Measurements from ENCODE around the gene COCH. TPM values are rescaled to one million over a fixed set of nuclear protein-coding genes. Genes with fewer than 3 reads are reported as not detected.

Gene COCH
- total RNA-seq: 0.52 TPM

GRCh38 chr14:30874120-30874998 lies at the start of gene COCH:
Gene COCH, plus strand, starts transcription at chr14:30874559. Its CDS starts 380 bp downstream, at chr14:30874939.
- Histone ChIP-seq H3K4me1 (ENCODE audit: insufficient read depth, low read length) (peaks cover 20% of the 10 kb centered on the region), H3K9me3 (ENCODE audit: low read depth, low read length) (no peaks in the 10 kb centered on the region), H3K27me3 (ENCODE audit: insufficient read depth, low read length) (peaks cover 56% of the 10 kb centered on the region), H3K4me3 (ENCODE audit: low read length) (peak within 1 kb of the TSS; percentile 38)

GRCh38 chr14:30826070-30826469 lies 48.3 kb upstream of the COCH start:
- Histone ChIP-seq H3K4me3 (ENCODE audit: low read length) (no peak overlapping the region), H3K9me3 (ENCODE audit: low read depth, low read length) (no peaks in the 10 kb centered on the region), H3K27me3 (ENCODE audit: insufficient read depth, low read length) (no peaks in the 10 kb centered on the region), H3K4me1 (ENCODE audit: insufficient read depth, low read length) (no peaks in the 10 kb centered on the region)

GRCh38 chr14:30829853-30830252 lies 44.5 kb upstream of the COCH start:
- no peaks in the 10 kb centered on the region for H3K4me1 ChIP-seq (ENCODE audit: insufficient read depth, low read length)
- no peaks in the 10 kb centered on the region for H3K9me3 ChIP-seq (ENCODE audit: low read depth, low read length)
- H3K27me3 ChIP-seq (ENCODE audit: insufficient read depth, low read length): no peaks in the 10 kb centered on the region
- no peak overlapping the region for H3K4me3 ChIP-seq (ENCODE audit: low read length)

GRCh38 chr14:30834353-30834752 lies 40.0 kb upstream of the COCH start:
- Histone ChIP-seq H3K9me3 (ENCODE audit: low read depth, low read length) (no peaks in the 10 kb centered on the region), H3K4me1 (ENCODE audit: insufficient read depth, low read length) (no peaks in the 10 kb centered on the region), H3K4me3 (ENCODE audit: low read length) (no peak overlapping the region), H3K27me3 (ENCODE audit: insufficient read depth, low read length) (no peaks in the 10 kb centered on the region)

GRCh38 chr14:30838351-30838750 lies 36.0 kb upstream of the COCH start:
- H3K9me3 ChIP-seq (ENCODE audit: low read depth, low read length): no peaks in the 10 kb centered on the region
- H3K4me1 ChIP-seq (ENCODE audit: insufficient read depth, low read length): no peaks in the 10 kb centered on the region
- H3K27me3 ChIP-seq (ENCODE audit: insufficient read depth, low read length): no peaks in the 10 kb centered on the region
- no peak overlapping the region for H3K4me3 ChIP-seq (ENCODE audit: low read length)

GRCh38 chr14:30840086-30840779 lies 34.1 kb upstream of the COCH start:
- H3K9me3 ChIP-seq (ENCODE audit: low read depth, low read length): no peaks in the 10 kb centered on the region

GRCh38 chr14:30842431-30842830 lies 31.9 kb upstream of the COCH start:
- peaks cover under 1% of the 10 kb centered on the region for H3K27me3 ChIP-seq (ENCODE audit: insufficient read depth, low read length)
- H3K9me3 ChIP-seq (ENCODE audit: low read depth, low read length): no peaks in the 10 kb centered on the region
- H3K4me1 ChIP-seq (ENCODE audit: insufficient read depth, low read length): no peaks in the 10 kb centered on the region
- no peak overlapping the region for H3K4me3 ChIP-seq (ENCODE audit: low read length)

More at GRCh38 chr14:30840086-30840779, 34.1 kb upstream of the COCH start:
- H3K4me1 ChIP-seq (ENCODE audit: insufficient read depth, low read length): no peaks in the 10 kb centered on the region
- H3K4me3 ChIP-seq (ENCODE audit: low read length): no peak overlapping the region
- no peaks in the 10 kb centered on the region for H3K27me3 ChIP-seq (ENCODE audit: insufficient read depth, low read length)

- Histone ChIP-seq H3K9me3 (ENCODE audit: low read depth, low read length) (no peaks in the 10 kb centered on the region), H3K27me3 (ENCODE audit: insufficient read depth, low read length) (peaks cover 3% of the 10 kb centered on the region), H3K4me1 (ENCODE audit: insufficient read depth, low read length) (peaks cover 22% of the 10 kb centered on the region), H3K4me3 (ENCODE audit: low read length) (no peak overlapping the region)
Observed at GRCh38 chr14:30848449-30849240, 25.7 kb upstream of the COCH start.

GRCh38 chr14:30849354-30849753 lies 25.0 kb upstream of the COCH start:
- H3K9me3 ChIP-seq (ENCODE audit: low read depth, low read length): no peaks in the 10 kb centered on the region
- H3K27me3 ChIP-seq (ENCODE audit: insufficient read depth, low read length): peaks cover 3% of the 10 kb centered on the region
- peaks cover 22% of the 10 kb centered on the region for H3K4me1 ChIP-seq (ENCODE audit: insufficient read depth, low read length)
- no peak overlapping the region for H3K4me3 ChIP-seq (ENCODE audit: low read length)

GRCh38 chr14:30849983-30850382 lies 24.4 kb upstream of the COCH start:
- H3K4me3 ChIP-seq (ENCODE audit: low read length): no peak overlapping the region
- peaks cover 22% of the 10 kb centered on the region for H3K4me1 ChIP-seq (ENCODE audit: insufficient read depth, low read length)
- H3K27me3 ChIP-seq (ENCODE audit: insufficient read depth, low read length): peaks cover 3% of the 10 kb centered on the region
- no peaks in the 10 kb centered on the region for H3K9me3 ChIP-seq (ENCODE audit: low read depth, low read length)

- H3K9me3 ChIP-seq (ENCODE audit: low read depth, low read length): no peaks in the 10 kb centered on the region
- H3K4me3 ChIP-seq (ENCODE audit: low read length): no peak overlapping the region
- no peaks in the 10 kb centered on the region for H3K27me3 ChIP-seq (ENCODE audit: insufficient read depth, low read length)
- H3K4me1 ChIP-seq (ENCODE audit: insufficient read depth, low read length): peaks cover 19% of the 10 kb centered on the region
Observed at GRCh38 chr14:30853946-30854345, 20.4 kb upstream of the COCH start.

- Histone ChIP-seq H3K27me3 (ENCODE audit: insufficient read depth, low read length) (no peaks in the 10 kb centered on the region), H3K9me3 (ENCODE audit: low read depth, low read length) (no peaks in the 10 kb centered on the region), H3K4me1 (ENCODE audit: insufficient read depth, low read length) (peaks cover 14% of the 10 kb centered on the region), H3K4me3 (ENCODE audit: low read length) (no peak overlapping the region)
Observed at GRCh38 chr14:30854492-30854891, 19.9 kb upstream of the COCH start.

GRCh38 chr14:30855345-30856037 lies 18.9 kb upstream of the COCH start:
- no peak overlapping the region for H3K4me3 ChIP-seq (ENCODE audit: low read length)
- H3K27me3 ChIP-seq (ENCODE audit: insufficient read depth, low read length): no peaks in the 10 kb centered on the region
- peaks cover 10% of the 10 kb centered on the region for H3K4me1 ChIP-seq (ENCODE audit: insufficient read depth, low read length)
- no peaks in the 10 kb centered on the region for H3K9me3 ChIP-seq (ENCODE audit: low read depth, low read length)

GRCh38 chr14:30861200-30861599 lies 13.2 kb upstream of the COCH start:
- H3K4me3 ChIP-seq (ENCODE audit: low read length): no peak overlapping the region
- peaks cover 9% of the 10 kb centered on the region for H3K27me3 ChIP-seq (ENCODE audit: insufficient read depth, low read length)
- H3K4me1 ChIP-seq (ENCODE audit: insufficient read depth, low read length): peaks cover 36% of the 10 kb centered on the region
- H3K9me3 ChIP-seq (ENCODE audit: low read depth, low read length): no peaks in the 10 kb centered on the region

All from mononuclear cell (primary cell).